Keratinocyte (primary cell): Measurements from ENCODE around the gene MTOR.

Experiments used
- EZH2 ChIP-seq: IDR thresholded peaks from one replicate; pipeline ENCODE4 v1.6.1; 2012; ENCODE audit warnings: inconsistent platforms, mild to moderate bottlenecking, low read length, moderate library complexity
- TF ChIP-seq, protein P1 (sequence below), 3 experiments: IDR thresholded peaks in 1 of 3; conservative IDR thresholded peaks in 1 of 3; optimal IDR thresholded peaks in 1 of 3; 2 replicates in 2 of 3; 3 replicates in 1 of 3; pipeline versions ENCODE3 to v1.5.1; 2011; ENCODE audit warnings: low read length in 3 of 3, mild to moderate bottlenecking in 3 of 3, moderate library complexity in 2 of 3, control low read depth in 1 of 3, inconsistent platforms in 1 of 3; ENCODE audit not compliant: insufficient read depth in 2 of 3; ENCODE audit errors: extremely low read depth in 1 of 3

DNA sequence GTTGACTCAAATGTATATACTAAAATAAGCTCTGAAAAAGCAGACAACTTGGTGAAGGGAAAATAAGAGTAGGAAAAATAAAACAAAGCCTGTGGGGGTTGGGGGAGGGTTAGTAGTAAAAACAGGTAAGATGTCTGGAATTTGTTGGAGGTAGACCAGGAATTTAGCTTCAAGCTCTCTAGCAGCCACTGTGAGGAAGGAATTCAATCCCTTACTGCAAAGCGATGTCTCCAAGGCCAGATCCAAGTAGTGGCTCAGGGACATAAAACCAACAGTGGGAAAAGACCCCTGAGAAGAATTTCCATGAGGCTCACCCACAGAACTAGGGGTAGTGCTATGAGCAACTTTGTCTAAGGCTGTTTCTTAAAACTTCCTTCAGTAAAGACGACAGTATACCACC lies 65.4 kb downstream of the MTOR start:
- no peak for TF ChIP-seq EZH2
- TF ChIP-seq, protein P1, sequence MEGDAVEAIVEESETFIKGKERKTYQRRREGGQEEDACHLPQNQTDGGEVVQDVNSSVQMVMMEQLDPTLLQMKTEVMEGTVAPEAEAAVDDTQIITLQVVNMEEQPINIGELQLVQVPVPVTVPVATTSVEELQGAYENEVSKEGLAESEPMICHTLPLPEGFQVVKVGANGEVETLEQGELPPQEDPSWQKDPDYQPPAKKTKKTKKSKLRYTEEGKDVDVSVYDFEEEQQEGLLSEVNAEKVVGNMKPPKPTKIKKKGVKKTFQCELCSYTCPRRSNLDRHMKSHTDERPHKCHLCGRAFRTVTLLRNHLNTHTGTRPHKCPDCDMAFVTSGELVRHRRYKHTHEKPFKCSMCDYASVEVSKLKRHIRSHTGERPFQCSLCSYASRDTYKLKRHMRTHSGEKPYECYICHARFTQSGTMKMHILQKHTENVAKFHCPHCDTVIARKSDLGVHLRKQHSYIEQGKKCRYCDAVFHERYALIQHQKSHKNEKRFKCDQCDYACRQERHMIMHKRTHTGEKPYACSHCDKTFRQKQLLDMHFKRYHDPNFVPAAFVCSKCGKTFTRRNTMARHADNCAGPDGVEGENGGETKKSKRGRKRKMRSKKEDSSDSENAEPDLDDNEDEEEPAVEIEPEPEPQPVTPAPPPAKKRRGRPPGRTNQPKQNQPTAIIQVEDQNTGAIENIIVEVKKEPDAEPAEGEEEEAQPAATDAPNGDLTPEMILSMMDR (optimal IDR thresholded peaks at IDR 0.05 in 1 of 3, IDR thresholded peaks at IDR 0.05 in 1 of 3, conservative IDR thresholded peaks at IDR 0.05 in 1 of 3; ENCODE audit: extremely low read depth in 1 of 3, insufficient read depth in 2 of 3, low read length in 3 of 3): no peak
